ENCODE data around the gene RHOT1.

DNA sequence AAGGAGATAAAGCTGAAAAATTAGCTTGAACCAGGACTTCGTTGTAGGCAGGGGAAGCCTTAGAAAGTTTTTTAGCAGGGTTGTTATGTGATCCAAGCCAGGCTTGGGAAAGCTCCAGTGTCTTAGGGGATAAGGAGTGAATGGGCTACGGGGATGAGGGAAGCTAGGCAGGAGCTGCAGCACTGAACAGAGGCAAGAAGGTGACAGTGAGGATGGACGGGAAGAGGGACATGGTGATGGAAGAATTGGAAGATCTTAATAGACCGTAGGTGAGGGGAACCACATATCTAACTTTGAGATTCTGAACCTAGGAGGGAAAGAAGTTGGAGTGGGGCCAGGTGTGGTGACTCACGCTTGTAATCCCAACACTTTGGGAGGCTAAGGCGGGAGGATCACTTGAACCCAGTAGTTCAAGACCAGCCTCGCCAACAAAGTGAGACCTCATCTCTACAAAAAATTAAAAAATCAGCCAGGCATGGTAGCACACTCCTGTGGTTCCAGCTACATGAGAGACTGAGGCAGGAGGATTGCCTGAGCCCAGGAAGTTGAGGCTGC lies 126.5 kb downstream of the RHOT1 start:
- TF ChIP-seq GATA2 (IDR thresholded peaks at IDR 0.05; ENCODE audit: low read depth, low read length) (no peak), GATA3 (IDR thresholded peaks at IDR 0.05; ENCODE audit: low read depth, low read length) (no peak)
